SK-N-SH treated with all-trans-retinoic acid at 6 μM for 48 hours (cell line): ENCODE data around the gene DNASE1L1.

Source experiments
- ATAC-seq: fragments of 200-7000 bp; cut with Tn5 transposase; 3 replicates; pipeline ENCODE4 v1.9.1; 2020; ENCODE audit warnings: mild to moderate bottlenecking, moderate library complexity
- ARNTL ChIP-seq: fragments of 450-650 bp; formaldehyde crosslinking; IDR thresholded peaks from 2 replicates; pipeline ENCODE4 v1.5.0; 2020; ENCODE audit warnings: low read depth, mild to moderate bottlenecking, moderate library complexity, borderline replicate concordance
- BACH2 ChIP-seq: fragments of 250-450 bp; sonication (Bioruptor Pico); IDR thresholded peaks from 2 replicates; pipeline ENCODE4 v1.9.0; 2021; ENCODE audit warnings: mild to moderate bottlenecking, borderline replicate concordance
- CREB5 ChIP-seq: fragments of 250-450 bp; sonication (Bioruptor Pico); IDR thresholded peaks from 2 replicates; pipeline ENCODE4 v1.5.1; 2020; ENCODE audit warnings: low read depth, mild to moderate bottlenecking, moderate library complexity
- CSDC2 ChIP-seq: fragments of 250-450 bp; sonication (Bioruptor Pico); IDR thresholded peaks from 2 replicates; pipeline ENCODE4 v1.5.0; 2020; ENCODE audit warnings: mild to moderate bottlenecking, moderate library complexity
- ESRRG ChIP-seq: fragments of 250-450 bp; sonication (Bioruptor Pico); IDR thresholded peaks from 2 replicates; pipeline ENCODE4 v1.6.1; 2021; ENCODE audit warnings: mild to moderate bottlenecking
- GLIS3 ChIP-seq: fragments of 250-450 bp; sonication (Bioruptor Pico); IDR thresholded peaks from 2 replicates; pipeline ENCODE4 v1.5.0; 2020; ENCODE audit warnings: mild to moderate bottlenecking, moderate library complexity
- ISL1 ChIP-seq: fragments of 250-450 bp; sonication (Bioruptor Pico); IDR thresholded peaks from 2 replicates; pipeline ENCODE4 v2.1.2; 2022; ENCODE audit warnings: mild to moderate bottlenecking, moderate library complexity
- OSR1 ChIP-seq: fragments of 250-450 bp; sonication (Bioruptor Pico); IDR thresholded peaks from 2 replicates; pipeline ENCODE4 v1.8.0; 2022; ENCODE audit warnings: moderate library complexity, mild to moderate bottlenecking, inconsistent platforms
- PATZ1 ChIP-seq: fragments of 250-450 bp; sonication (Bioruptor Pico); IDR thresholded peaks from 2 replicates; pipeline ENCODE4 v1.8.0; 2020; ENCODE audit warnings: mild to moderate bottlenecking, moderate library complexity, borderline replicate concordance
- POU6F1 ChIP-seq: fragments of 250-450 bp; sonication (Bioruptor Pico); IDR thresholded peaks from 2 replicates; pipeline ENCODE4 v1.8.0; 2021; ENCODE audit warnings: low read depth, mild to moderate bottlenecking, moderate library complexity, borderline replicate concordance
- PPARA ChIP-seq: fragments of 250-450 bp; sonication (Bioruptor Pico); IDR thresholded peaks from 2 replicates; pipeline ENCODE4 v1.5.0; 2020; ENCODE audit warnings: mild to moderate bottlenecking, borderline replicate concordance
- RARB ChIP-seq: fragments of 250-450 bp; sonication (Bioruptor Pico); IDR thresholded peaks from 2 replicates; pipeline ENCODE4 v1.8.0; 2021; ENCODE audit warnings: mild to moderate bottlenecking, moderate library complexity
- SNAI2 ChIP-seq: fragments of 250-450 bp; sonication (Bioruptor Pico); IDR thresholded peaks from 2 replicates; pipeline ENCODE4 v1.5.0; 2020; ENCODE audit warnings: mild to moderate bottlenecking, moderate library complexity
- TCF4 ChIP-seq: fragments of 250-450 bp; sonication (Bioruptor Pico); IDR thresholded peaks from 2 replicates; pipeline ENCODE4 v1.8.0; 2021; ENCODE audit warnings: mild to moderate bottlenecking, moderate library complexity, borderline replicate concordance
- TOX ChIP-seq: fragments of 250-450 bp; sonication (Bioruptor Pico); IDR thresholded peaks from 2 replicates; pipeline ENCODE4 v1.8.0; 2021; ENCODE audit warnings: mild to moderate bottlenecking, moderate library complexity, borderline replicate concordance
- TSHZ2 ChIP-seq: fragments of 250-450 bp; sonication (Bioruptor Pico); IDR thresholded peaks from 2 replicates; pipeline ENCODE4 v1.5.0; 2020; ENCODE audit warnings: mild to moderate bottlenecking, moderate library complexity
- ZC3H10 ChIP-seq: fragments of 250-450 bp; sonication (Bioruptor Pico); IDR thresholded peaks from 2 replicates; pipeline ENCODE4 v1.5.1; 2021; ENCODE audit warnings: mild to moderate bottlenecking, moderate library complexity
- ZFP3 ChIP-seq: fragments of 250-450 bp; sonication (Bioruptor Pico); IDR thresholded peaks from 2 replicates; pipeline ENCODE4 v1.5.0; 2020; ENCODE audit warnings: mild to moderate bottlenecking, moderate library complexity
- ZFP30 ChIP-seq: fragments of 450-650 bp; formaldehyde crosslinking; IDR thresholded peaks from 2 replicates; pipeline ENCODE4 v1.5.0; 2022; ENCODE audit warnings: mild to moderate bottlenecking, moderate library complexity
- ZNF565 ChIP-seq: fragments of 450-650 bp; formaldehyde crosslinking; conservative IDR thresholded peaks from 2 replicates; pipeline ENCODE4 v1.5.0; 2020; ENCODE audit warnings: low read depth, mild to moderate bottlenecking, moderate library complexity
- ZNF70 ChIP-seq: fragments of 450-650 bp; formaldehyde crosslinking; IDR thresholded peaks from 2 replicates; pipeline ENCODE4 v1.5.0; 2020; ENCODE audit warnings: mild to moderate bottlenecking, moderate library complexity
- ZNF8 ChIP-seq: fragments of 450-650 bp; formaldehyde crosslinking; IDR thresholded peaks from 2 replicates; pipeline ENCODE4 v1.5.0; 2020; ENCODE audit warnings: mild to moderate bottlenecking, moderate library complexity

The DNASE1L1 gene

GRCh38 chrX:154446430-154446829 is 37.4 kb upstream of the DNASE1L1 start:
- TF ChIP-seq CSDC2 (CRISPR knock-in tag) (no peak), ZNF8 (CRISPR knock-in tag) (no peak), TSHZ2 (CRISPR knock-in tag) (no peak), TCF4 (CRISPR knock-in tag) (no peak), ZC3H10 (CRISPR knock-in tag) (no peak), PATZ1 (CRISPR knock-in tag) (no peak), CREB5 (CRISPR knock-in tag) (no peak), ARNTL (CRISPR knock-in tag) (no peak), ISL1 (no peak), RARB (no peak), ZFP3 (no peak), ZNF70 (no peak), POU6F1 (CRISPR knock-in tag) (no peak), PPARA (CRISPR knock-in tag) (no peak), SNAI2 (CRISPR knock-in tag) (no peak), TOX (CRISPR knock-in tag) (no peak), ZFP30 (CRISPR knock-in tag) (no peak), GLIS3 (CRISPR knock-in tag) (no peak)

GRCh38 chrX:154445776-154446175 is 36.7 kb upstream of the DNASE1L1 start:
- no peak for ATAC-seq
- TF ChIP-seq CSDC2 (CRISPR knock-in tag) = no peak
- TF ChIP-seq ESRRG (CRISPR knock-in tag) = no peak
- TF ChIP-seq PPARA (CRISPR knock-in tag) = no peak
- no peak for TF ChIP-seq ISL1
- no peak for TF ChIP-seq SNAI2 (CRISPR knock-in tag)
- TF ChIP-seq ZNF565 (CRISPR knock-in tag) = no peak
- TF ChIP-seq ZNF8 (CRISPR knock-in tag) = no peak

More at GRCh38 chrX:154446430-154446829, 37.4 kb upstream of the DNASE1L1 start:
- no peak for ATAC-seq

- TF ChIP-seq CSDC2 (CRISPR knock-in tag) (no peak), BACH2 (no peak), ZFP3 (no peak), ESRRG (CRISPR knock-in tag) (no peak), ZNF70 (no peak), ISL1 (no peak)
- no peak; the same call in 2 of the 3 replicates for ATAC-seq
Measured at GRCh38 chrX:154444755-154445246, 35.7 kb upstream of the DNASE1L1 start.

GRCh38 chrX:154443992-154444754 is 35.1 kb upstream of the DNASE1L1 start, which contains the start of gene FAM50A:
Gene FAM50A (plus strand): TSS chrX:154444141. CDS start chrX:154444236, 95 bp downstream.
- ATAC-seq = peak; percentile 74
- TF ChIP-seq ZNF8 (CRISPR knock-in tag) (no peak), TCF4 (CRISPR knock-in tag) (no peak), PATZ1 (CRISPR knock-in tag) (no peak), OSR1 (CRISPR knock-in tag) (no peak), ZC3H10 (CRISPR knock-in tag) (no peak), POU6F1 (CRISPR knock-in tag) (no peak), ZNF70 (no peak), GLIS3 (CRISPR knock-in tag) (no peak), ARNTL (CRISPR knock-in tag) (no peak), CREB5 (CRISPR knock-in tag) (no peak), ZFP3 (no peak), CSDC2 (CRISPR knock-in tag) (no peak)
